Renal cortex interstitium (tissue), 15 donors: ENCODE results near the gene ELOA. TPM values are rescaled to one million over a fixed set of nuclear protein-coding genes. Genes with fewer than 3 reads are reported as not detected.
A peak's percentile ranks its signal among the peaks of the same experiment; 100 is the strongest.

Experiments
- DNase-seq, 11 donors: peaks; one replicate each; pipeline ENCODE4 v3.0.0-alpha.2; 2013; ENCODE audit warnings: low read depth in 9 of 11, low spot score in 4 of 11; ENCODE audit errors: extremely low read depth in 1 of 11
- long read RNA-seq, 16 experiments: transcript quantifications; one replicate each; lab custom pipeline, GENCODE V29; 2026
- polyA plus RNA-seq, 3 donors: library from polyadenylated mRNA; unstranded; fragments of 120-200 nt; gene quantifications; one replicate each; pipeline ENCODE4 v1.2.1, GENCODE V29; 2013; ENCODE audit not compliant: insufficient read length in 3 of 3

Gene ELOA, protein sequence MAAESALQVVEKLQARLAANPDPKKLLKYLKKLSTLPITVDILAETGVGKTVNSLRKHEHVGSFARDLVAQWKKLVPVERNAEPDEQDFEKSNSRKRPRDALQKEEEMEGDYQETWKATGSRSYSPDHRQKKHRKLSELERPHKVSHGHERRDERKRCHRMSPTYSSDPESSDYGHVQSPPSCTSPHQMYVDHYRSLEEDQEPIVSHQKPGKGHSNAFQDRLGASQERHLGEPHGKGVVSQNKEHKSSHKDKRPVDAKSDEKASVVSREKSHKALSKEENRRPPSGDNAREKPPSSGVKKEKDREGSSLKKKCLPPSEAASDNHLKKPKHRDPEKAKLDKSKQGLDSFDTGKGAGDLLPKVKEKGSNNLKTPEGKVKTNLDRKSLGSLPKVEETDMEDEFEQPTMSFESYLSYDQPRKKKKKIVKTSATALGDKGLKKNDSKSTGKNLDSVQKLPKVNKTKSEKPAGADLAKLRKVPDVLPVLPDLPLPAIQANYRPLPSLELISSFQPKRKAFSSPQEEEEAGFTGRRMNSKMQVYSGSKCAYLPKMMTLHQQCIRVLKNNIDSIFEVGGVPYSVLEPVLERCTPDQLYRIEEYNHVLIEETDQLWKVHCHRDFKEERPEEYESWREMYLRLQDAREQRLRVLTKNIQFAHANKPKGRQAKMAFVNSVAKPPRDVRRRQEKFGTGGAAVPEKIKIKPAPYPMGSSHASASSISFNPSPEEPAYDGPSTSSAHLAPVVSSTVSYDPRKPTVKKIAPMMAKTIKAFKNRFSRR
- 10 to 100 TPM; 34.5 to 36.2 (median 35.9) TPM for polyA plus RNA-seq
- long read RNA-seq, donor 1, full-length matches to known transcripts: 2 of 33 reads
- long read RNA-seq, donor 1, partial matches to known transcripts: 31 of 33 reads
- long read RNA-seq, donor 1, other reads (novel, unspliced or antisense): 0 of 33 reads
- long read RNA-seq, donor 2, full-length matches to known transcripts: 1 of 27 reads
- long read RNA-seq, donor 2, partial matches to known transcripts: 26 of 27 reads
- long read RNA-seq, donor 2, other reads (novel, unspliced or antisense): 0 of 27 reads
- long read RNA-seq, donor 3, full-length matches to known transcripts: 5 of 14 reads
- long read RNA-seq, donor 3, partial matches to known transcripts: 9 of 14 reads
- long read RNA-seq, donor 3, other reads (novel, unspliced or antisense): 0 of 14 reads
- long read RNA-seq, donor 4, full-length matches to known transcripts: 3 of 3 reads
- long read RNA-seq, donor 4, partial matches to known transcripts: 0 of 3 reads
- long read RNA-seq, donor 4, other reads (novel, unspliced or antisense): 0 of 3 reads
- long read RNA-seq, donor 5: 0 reads
- long read RNA-seq, donor 6, full-length matches to known transcripts: 1 of 1 reads
- long read RNA-seq, donor 6, partial matches to known transcripts: 0 of 1 reads
- long read RNA-seq, donor 6, other reads (novel, unspliced or antisense): 0 of 1 reads
- long read RNA-seq, donor 7, full-length matches to known transcripts: 5 of 13 reads
- long read RNA-seq, donor 7, partial matches to known transcripts: 8 of 13 reads
- long read RNA-seq, donor 7, other reads (novel, unspliced or antisense): 0 of 13 reads
- long read RNA-seq, donor 8, full-length matches to known transcripts: 3 of 11 reads
- long read RNA-seq, donor 8, partial matches to known transcripts: 8 of 11 reads
- long read RNA-seq, donor 8, other reads (novel, unspliced or antisense): 0 of 11 reads
- long read RNA-seq, donor 9, full-length matches to known transcripts: 1 of 1 reads
- long read RNA-seq, donor 9, partial matches to known transcripts: 0 of 1 reads
- long read RNA-seq, donor 9, other reads (novel, unspliced or antisense): 0 of 1 reads
- long read RNA-seq, donor 10, full-length matches to known transcripts: 5 of 12 reads
- long read RNA-seq, donor 10, partial matches to known transcripts: 7 of 12 reads
- long read RNA-seq, donor 10, other reads (novel, unspliced or antisense): 0 of 12 reads
- long read RNA-seq, donor 11, full-length matches to known transcripts: 2 of 15 reads
- long read RNA-seq, donor 11, partial matches to known transcripts: 13 of 15 reads
- long read RNA-seq, donor 11, other reads (novel, unspliced or antisense): 0 of 15 reads
- long read RNA-seq, donor 12, full-length matches to known transcripts: 1 of 6 reads
- long read RNA-seq, donor 12, partial matches to known transcripts: 5 of 6 reads
- long read RNA-seq, donor 12, other reads (novel, unspliced or antisense): 0 of 6 reads
- long read RNA-seq, donor 13, full-length matches to known transcripts: 5 of 28 reads
- long read RNA-seq, donor 13, partial matches to known transcripts: 17 of 28 reads
- long read RNA-seq, donor 13, other reads (novel, unspliced or antisense): 6 of 28 reads
- long read RNA-seq, donor 14, full-length matches to known transcripts: 3 of 32 reads
- long read RNA-seq, donor 14, partial matches to known transcripts: 24 of 32 reads
- long read RNA-seq, donor 14, other reads (novel, unspliced or antisense): 5 of 32 reads
- long read RNA-seq, donor 15, full-length matches to known transcripts: 3 of 10 reads
- long read RNA-seq, donor 15, partial matches to known transcripts: 7 of 10 reads
- long read RNA-seq, donor 15, other reads (novel, unspliced or antisense): 0 of 10 reads
- long read RNA-seq, donor 16, full-length matches to known transcripts: 9 of 44 reads
- long read RNA-seq, donor 16, partial matches to known transcripts: 18 of 44 reads
- long read RNA-seq, donor 16, other reads (novel, unspliced or antisense): 17 of 44 reads

DNA sequence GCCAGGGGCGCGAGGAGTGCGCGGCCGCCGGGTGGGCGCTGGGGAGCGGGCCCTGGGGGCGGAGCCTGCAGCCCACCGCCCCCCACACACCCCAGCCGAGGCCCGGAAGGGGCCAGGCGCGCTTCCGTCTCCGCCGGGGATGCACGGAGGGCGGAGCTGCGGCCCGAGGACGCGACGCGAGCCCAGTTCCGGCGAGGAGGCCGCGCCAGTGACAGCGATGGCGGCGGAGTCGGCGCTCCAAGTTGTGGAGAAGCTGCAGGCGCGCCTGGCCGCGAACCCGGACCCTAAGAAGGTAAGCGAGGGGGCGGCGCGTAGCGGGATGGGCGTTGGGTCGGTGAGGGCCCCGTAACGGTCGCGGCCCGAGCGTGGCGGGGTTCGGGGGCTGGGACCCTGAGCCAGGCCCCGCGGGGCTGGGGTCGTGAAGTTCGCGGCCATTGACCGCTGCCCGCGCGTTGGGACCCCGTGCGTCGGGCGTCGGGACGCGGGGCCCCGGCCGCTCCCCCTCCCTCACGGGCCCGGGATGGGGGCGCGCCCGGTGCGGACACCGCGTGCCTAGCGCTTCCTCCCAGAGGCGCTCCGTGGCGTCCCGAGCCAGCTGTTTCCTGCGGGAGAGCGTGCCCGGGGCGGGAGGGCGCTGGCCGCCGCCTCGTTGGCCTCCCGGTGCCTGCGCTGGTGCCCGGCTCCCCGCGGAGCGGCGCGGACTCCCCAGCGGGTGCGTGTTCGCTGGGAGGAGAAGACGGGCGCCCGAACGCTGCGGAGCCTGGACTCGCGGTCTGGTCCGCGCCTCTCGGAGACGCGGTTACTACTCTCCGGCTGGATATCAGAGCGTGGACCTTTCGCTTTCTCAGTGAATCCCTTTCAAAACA is at the start of gene ELOA:
ELOA (plus strand) TSS at position 185 of the 866 bp plus-strand sequence; CDS start at position 218, 33 bp downstream.
- peak in 9 of 11 donors; percentile 58 to 80 (median 72) for DNase-seq

DNA sequence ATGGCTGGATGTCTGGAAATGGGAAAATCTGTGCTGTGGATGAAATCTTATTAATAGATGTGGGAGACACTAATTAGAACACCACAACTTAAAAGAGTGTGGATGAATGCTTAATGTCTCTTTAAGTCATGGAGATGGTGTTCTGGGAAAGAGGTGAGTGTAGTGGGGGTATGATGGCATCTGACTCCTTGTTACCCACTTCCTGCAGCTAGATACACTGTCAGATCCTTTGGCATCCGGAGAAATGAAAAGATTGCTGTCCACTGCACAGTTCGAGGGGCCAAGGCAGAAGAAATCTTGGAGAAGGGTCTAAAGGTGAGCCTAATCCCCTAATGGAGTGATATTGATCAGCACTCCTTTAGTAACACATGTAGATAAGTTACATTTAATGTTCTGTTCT is 49.7 kb upstream of the ELOA start:
- no peak for DNase-seq

- DNase-seq: no peak
Observed at GRCh38 chr1:23694371-23694770, 48.9 kb upstream of the ELOA start.

DNA sequence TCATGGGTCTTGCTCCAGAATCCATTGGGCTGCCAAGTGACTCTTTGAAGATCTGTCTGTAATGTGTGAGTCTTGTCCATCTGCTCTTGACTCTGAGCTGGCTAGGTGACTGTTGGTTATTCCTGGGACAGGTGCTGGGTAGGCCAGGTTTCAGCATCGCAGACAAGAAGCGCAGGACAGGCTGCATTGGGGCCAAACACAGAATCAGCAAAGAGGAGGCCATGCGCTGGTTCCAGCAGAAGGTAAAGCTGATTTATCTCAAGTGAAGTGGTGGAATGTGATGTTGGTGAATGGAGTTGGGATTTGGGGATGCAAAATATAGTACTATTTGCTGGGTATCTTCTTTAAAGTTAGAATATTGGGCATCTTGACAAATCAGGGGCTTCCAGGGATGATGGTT is 47.6 kb upstream of the ELOA start:
- DNase-seq: no peak

DNA sequence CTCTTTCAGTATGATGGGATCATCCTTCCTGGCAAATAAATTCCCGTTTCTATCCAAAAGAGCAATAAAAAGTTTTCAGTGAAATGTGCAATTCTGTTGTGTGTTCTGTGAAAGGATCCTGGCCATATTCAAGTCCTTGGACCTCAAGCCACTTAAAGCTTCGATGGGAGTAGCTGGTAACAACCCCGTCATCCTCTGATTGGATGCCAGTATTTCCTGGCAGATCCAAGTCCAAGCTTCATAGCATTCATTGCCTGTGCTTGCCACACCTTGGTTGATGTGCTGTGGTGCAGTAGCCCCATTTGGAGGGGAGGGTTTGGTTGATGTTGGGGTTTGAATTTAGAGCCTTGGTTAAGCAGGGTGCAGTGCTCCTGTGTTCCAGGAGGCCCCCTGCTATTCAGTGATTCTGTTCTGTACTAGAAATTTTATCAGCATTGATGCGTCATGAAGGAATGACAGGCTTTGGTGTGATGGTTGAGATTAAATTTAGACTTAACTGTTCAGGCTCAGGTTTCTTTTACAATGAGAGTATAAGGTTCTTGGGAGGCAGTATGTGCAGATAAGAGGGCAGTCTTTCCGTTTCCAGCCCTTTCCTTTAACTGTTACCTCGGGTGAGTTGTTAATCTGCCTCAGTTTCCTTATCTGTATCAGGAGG is 46.8 kb upstream of the ELOA start:
- DNase-seq: no peak

DNA sequence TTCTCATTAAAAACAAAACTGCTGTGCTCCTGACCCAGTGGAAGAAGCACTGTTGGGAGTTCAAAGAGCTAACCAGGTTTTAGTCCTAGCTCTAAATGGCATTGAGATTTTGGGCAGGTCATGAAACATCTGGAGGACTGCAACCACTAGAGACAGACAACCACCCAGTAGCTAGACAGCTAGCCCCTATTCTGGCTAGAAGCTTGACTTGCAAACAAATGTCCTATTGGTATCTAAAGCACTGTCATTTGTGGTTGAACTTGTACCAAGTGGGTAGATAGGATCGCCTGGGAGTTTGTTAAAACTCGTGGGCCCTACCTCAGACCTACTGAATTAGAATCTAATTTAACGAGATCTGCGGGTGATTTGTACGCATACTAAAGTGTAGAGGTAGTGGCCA is 44.8 kb upstream of the ELOA start:
- no peak for DNase-seq

- DNase-seq: no peak
Observed at GRCh38 chr1:23699280-23700179, 43.7 kb upstream of the ELOA start.

GRCh38 chr1:23701310-23701709 is 42.0 kb upstream of the ELOA start:
- no peak for DNase-seq

DNA sequence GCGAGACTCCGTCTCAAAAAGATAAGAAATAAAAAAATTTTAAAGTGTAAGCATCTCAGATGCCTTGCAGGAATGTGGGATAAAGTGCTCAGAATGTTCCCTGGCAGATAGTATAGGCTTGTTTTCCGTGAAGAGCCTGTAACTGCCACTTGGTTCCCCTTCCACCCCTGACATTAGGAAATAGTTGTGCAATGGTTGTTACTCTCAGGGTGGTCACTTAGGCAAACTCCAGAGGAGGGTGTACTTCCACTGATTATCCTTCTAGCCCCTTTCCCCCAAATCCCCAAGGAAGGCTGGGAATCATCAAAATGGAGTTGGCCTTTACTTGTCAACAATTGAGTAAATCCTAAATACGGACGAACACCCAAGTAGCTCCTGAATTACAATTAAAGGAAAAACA is 41.3 kb upstream of the ELOA start:
- no peak for DNase-seq

GRCh38 chr1:23704834-23705495 is 38.3 kb upstream of the ELOA start:
- DNase-seq: no peak

DNA sequence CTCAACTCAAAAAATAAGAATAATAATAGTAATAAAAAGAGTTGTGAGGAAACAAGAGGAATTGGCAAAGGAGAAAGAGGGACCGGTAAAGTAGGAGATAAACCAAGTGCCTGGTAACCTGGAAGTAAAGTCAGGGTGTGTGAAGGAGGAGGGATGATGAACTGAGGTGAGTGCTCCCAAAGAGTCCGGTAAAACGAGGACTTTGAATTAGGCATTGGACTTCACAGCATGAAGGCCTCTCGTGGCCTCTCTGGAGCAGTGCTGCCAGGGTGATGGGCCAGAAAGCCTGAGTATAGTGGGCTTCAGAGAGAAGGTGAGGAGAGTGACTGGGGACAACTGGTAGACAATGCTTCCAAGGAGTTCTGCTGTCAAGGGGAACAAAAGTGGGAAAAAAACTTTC is 34.0 kb upstream of the ELOA start:
- DNase-seq: no peak

DNA sequence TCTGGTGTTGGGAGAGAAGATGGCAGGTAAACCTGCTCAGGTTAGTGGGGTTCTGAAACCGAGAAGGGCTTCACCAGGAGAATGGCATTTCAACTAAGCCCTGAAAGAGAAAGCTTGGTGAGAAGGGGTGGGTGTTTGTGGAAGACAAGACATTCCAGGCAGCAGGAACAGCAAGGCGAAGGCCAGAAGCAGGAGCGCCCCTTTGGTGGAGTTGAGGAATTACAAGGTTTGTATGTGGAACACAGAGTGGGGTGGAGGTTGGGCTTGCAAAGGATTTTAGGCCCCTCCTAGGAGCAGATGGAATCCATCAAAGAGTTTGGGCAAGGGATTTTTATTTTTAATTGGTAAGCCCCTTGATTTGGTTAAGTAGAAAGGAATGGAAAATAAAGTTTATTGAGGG is 24.8 kb upstream of the ELOA start:
- peak in 4 of 11 donors; percentile 4 to 14 (median 10) for DNase-seq

- DNase-seq: no peak
Observed at GRCh38 chr1:23719162-23719820, 24.0 kb upstream of the ELOA start.
